ENCODE data around the gene GALNT1.
"Not testable (repeated sequence)": the region's sequence is repeated elsewhere in the genome, so short reads cannot be mapped to it uniquely, and the experiment has no call there.

The GALNT1 gene

DNA sequence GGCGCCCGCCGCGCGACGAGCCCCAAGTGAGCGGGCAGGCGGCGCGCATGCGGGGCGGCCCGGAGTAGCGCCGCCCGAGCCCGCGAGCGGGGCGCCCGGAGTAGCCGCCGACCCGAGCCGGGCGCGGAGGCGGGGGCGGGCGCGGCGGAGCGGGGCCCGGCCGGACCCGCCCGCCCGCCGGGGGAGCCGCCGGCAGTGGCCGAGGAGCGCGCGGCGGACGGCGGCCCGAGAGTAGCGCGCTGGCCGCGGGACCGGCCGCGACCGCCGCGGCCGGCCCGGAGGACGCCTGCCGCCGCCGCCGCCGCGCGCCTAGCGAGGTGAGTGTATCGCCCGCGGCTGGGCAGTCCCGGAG lies at the start of gene GALNT1:
GALNT1 (plus strand) TSS at position 195 of the 352 bp plus-strand sequence. CDS start 72,923 bp downstream, outside the sequence.
- no peak for DNase-seq (ENCODE audit: low read depth)

DNA sequence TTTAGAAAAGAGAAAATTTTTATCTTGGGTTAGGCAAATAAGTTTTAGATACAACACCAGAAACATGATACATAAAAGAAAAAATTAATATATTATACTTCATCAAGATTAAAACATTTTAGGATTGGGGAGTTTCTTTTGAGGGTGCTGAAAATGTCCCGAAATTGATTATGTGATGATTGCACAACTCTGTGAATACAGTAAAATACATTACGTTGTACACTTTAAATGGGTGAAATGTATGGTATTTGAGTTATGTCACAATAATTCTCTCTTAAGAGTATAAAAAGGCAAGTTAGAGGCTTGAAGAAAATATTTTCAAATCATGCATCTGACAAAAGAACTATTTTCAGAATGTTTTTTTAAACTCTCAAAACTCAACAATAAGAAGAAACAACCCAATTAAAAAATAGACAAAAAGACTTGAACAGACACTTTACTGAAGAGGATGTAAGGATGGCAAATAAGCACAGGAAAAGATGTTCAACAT lies 47.6 kb upstream of the GALNT1 start:
- no peak for DNase-seq (ENCODE audit: low read depth)

DNA sequence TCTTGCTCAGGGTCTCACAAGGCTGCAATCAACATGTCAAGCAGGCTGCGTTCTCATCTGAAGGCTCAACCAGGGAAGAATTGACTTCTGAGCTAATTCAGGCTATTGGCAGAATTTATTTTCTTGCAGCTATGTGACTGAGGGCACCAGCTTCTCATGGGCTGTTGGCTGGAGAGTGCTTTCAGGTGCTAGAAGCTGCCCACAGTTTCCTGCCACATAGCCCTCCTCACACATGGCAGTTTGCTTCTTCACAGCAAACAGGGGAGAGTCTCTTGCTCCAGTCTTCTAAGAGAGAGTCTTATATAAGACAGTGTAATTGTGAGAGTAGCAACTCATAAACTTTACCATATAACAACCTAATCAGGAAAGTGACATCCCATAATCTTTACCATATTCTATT lies 46.2 kb upstream of the GALNT1 start:
- no peak for DNase-seq (ENCODE audit: low read depth)

DNA sequence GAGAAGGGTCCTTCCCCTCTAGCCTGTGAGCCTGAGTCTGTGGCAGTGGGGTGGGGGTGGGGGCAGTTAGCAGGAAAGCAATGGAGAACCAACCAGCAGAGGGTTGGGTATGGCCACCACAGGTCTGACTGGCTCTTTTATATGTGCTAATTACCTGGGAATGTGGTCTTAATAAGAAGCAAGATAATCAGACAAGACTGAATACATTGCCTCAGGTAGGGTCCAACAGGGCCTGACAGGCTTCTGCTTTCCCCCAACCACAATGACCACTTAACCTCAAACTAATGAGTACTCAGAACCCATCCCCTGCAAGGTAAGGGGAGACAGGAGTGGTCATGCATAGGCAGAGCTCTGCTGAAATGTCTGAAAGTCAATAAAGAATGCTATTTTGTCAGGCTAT lies 39.2 kb upstream of the GALNT1 start:
- no peak for DNase-seq (ENCODE audit: low read depth)

DNA sequence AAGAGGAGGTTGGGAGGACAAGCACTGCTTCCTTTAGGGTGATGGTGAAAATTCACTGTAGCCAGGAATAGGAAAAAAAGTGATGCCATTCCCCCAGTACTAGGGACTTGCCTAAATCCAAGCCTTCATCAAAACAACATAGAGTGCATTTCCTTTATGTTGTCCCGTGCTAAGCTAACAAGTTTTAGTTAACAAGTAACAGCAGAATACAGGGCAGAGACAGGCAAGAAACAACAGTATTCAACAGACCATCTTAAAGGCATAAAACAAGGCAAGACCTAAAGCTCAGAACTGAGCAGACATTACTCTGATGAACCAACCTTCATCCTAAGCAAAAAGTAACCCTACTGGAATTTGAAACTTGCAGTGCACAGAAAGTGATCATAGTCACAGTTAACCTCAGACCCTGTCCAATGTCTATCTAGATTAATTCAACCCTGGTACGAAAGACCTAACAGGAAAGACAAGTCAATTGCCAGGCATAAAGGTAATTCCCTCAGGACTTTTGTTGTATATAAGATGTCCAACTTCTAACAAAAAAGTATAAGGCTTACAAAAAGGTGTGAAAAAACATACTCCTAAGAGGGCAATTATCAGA lies 34.4 kb upstream of the GALNT1 start:
- DNase-seq (ENCODE audit: low read depth): no peak

DNA sequence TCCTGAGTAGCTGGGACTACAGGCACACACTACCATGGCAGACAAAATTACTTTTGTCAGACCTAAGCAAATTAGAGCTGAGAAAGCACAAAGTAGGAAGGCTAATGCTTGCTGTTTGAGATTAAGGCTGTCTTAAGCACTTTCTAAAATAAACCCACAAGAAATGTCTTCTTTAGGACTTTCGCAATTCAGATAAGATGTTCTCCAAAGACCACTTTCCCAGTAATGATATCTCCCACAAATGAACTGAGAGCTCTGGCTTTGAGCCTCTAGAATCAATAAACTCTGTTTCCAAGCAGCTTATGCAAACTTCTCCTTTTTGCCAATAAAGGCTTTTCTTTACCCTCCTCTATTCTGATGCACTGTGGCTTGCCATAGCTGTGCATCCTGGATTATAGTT lies 32.0 kb upstream of the GALNT1 start:
- DNase-seq (ENCODE audit: low read depth): no peak

DNA sequence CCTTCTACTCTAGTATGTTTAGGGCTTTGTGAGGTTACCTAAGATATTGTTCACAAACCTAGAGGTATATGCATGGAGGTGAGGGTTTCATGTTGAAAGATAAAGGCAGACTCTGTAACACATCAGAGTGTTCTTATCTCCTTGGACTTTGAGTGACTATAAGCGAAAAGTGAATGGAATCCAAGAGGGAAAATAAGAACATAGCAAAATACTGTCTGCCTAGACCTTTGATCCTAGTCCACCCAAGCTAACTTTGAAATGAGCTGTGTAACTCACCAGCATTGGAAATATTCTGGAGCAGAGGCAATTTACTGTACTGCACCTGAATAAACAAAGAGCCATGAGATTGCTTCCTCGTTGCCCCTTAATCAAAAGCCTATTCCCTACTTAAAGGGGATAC lies 28.2 kb upstream of the GALNT1 start:
- no peak for DNase-seq (ENCODE audit: low read depth)

DNA sequence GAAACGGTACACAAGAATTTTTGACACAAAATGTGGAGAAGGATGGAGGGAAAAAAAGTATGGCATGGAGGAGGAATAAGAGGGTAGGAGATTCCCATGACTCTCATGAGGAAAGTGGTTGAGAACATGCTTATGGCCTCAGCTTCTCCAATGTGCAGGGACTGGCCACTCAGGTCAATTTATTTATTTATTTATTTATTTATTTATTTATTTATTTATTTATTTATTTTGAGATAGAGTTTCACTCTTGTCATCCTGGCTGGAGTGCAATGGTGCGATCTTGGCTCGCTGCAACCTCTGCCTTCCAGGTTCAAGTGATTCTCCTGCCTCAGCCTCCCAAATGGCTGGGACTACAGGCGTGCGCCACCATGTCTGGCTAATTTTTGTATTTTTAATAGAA lies 26.0 kb upstream of the GALNT1 start:
- not testable (repeated sequence) for DNase-seq (ENCODE audit: low read depth)

DNA sequence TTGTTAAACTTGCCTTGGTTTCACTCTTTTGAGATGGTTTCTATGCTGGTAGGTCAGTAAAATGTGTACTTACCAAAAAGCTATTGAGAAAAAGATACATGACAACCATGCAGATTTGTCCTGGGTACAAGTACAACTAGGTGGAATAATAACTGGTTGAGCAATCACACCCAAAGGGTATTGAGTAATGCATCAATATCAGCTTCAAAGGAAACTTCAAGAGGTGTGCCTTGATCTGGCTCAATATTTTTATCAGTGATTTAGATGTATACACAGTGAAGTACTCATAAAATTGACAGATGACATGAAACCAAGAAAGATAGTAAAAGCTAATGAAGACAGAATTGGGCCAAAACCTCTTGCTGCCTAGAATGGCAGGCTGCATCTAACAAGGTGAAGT lies 21.7 kb upstream of the GALNT1 start:
- no peak for DNase-seq (ENCODE audit: low read depth)

DNA sequence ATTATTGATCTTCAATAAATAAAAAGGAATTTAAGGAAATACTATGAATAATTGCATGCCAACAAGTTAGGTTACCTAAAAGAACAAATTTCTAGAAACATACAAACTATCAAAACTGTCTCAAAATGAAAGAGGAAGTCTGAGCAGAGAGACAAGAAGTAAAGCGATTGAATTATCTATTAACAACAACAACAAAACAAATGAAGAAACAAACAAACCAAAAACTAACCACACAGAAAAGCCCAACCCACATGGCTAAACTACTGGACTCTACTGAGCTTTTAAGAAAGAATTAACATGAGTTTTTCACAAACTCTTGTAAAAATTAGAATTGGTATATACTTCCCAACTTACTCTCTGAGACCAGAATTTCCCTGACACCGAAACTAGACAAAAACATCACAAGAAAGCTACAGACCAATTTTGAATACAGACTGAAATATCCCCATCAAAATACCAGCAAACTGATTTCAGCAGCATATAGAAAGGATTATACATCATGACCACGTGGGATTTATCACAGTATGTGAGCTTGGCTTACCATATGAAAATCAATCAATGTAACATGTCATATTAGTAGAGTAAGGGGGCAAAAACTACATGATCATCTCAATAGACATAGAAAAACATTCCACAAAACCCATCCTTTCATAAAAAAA lies 16.6 kb upstream of the GALNT1 start:
- DNase-seq (ENCODE audit: low read depth): no peak

DNA sequence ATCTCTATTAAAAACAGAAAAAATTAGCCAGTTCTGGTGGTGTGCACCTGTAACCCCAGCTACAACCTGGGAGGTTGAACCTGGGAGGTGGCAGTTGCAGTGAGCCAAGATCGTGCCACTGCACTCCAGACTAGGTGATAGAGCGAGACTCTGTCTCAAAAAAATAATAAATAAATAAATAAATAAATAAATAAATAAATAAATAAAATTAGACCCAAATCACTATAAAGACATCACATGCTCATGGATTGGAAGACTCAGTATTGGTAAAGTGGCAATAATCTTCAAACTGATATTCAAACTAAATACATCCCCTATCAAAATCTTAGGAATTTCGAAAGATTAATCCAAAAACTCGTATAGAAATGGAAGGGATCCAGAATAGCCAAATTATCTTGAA lies 15.5 kb upstream of the GALNT1 start:
- DNase-seq (ENCODE audit: low read depth): no peak

DNA sequence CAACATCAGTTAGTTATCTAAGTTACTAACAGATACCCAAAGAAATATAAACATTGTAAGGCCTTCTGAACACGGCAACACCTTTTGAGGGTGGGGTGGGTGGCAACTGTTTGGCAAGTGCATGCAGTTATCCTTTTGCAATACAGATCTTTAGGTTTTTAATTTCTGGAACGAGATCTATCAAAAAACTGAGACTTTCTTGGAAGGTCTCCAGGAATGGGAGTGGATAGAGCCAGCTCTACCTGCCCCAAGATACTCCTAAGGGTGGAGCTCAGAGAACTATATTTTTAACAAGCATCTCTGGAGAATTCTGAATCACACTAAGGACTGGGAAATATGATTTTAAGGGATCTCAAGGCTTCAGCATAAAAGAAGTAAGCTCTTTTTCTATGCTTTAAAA lies 11.4 kb upstream of the GALNT1 start:
- no peak for DNase-seq (ENCODE audit: low read depth)

DNA sequence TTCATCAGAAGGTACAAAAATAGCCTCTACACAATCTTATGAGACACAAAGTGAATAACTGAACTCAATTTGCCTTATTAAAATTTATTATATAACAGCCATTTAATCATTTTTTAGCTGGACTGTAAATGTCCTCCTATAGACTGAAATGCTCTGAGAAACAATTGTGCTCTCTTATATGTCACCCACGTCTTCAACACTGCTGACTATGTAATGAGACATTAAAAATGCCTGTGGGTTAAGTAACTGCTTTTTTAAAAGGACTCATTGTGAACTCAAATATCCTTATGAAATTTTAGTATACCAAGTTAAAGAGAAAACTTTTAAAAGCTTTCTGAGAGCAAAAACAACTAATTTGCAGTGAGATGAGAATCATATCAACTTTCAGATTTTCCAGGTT lies 10.4 kb upstream of the GALNT1 start:
- no peak for DNase-seq (ENCODE audit: low read depth)

DNA sequence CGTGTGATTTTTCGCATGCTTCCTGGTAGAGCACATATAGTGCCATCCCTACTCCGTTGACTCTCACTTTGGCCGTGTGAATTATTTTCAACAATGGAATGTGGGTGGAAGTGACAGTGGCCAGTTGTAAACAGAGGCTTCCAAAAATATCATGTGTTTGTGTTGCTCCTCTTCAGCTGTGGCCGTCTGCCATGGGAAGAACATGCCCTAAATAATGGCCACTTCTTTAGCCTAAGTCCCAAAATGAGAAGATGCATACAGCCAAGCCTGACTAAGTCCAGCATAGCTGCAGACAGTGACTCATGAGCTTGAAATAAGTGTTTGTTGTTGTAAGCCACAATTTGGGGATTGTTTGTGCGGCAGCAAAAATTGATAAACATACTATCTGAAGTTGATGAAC lies 8.9 kb upstream of the GALNT1 start:
- no peak for DNase-seq (ENCODE audit: low read depth)

DNA sequence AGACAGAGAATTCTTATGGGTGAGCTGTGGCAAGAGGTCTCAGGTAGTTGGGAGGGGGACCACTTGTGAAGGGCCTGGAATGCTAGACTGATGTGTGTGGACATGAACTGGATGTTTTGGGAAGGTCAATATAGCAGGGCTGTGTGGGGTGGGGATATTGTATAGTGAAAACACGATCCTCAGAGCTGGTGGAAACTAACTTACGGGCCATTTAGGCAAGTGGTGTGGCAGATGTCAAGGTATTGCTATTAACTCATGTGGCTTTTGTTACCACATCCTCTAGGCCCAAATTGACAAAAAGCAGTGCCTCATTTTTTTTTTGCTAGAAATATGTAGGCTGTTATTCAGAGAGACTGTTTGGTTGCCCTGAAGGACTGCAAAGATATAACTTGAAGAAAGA lies 8.0 kb upstream of the GALNT1 start:
- no peak for DNase-seq (ENCODE audit: low read depth)

DNA sequence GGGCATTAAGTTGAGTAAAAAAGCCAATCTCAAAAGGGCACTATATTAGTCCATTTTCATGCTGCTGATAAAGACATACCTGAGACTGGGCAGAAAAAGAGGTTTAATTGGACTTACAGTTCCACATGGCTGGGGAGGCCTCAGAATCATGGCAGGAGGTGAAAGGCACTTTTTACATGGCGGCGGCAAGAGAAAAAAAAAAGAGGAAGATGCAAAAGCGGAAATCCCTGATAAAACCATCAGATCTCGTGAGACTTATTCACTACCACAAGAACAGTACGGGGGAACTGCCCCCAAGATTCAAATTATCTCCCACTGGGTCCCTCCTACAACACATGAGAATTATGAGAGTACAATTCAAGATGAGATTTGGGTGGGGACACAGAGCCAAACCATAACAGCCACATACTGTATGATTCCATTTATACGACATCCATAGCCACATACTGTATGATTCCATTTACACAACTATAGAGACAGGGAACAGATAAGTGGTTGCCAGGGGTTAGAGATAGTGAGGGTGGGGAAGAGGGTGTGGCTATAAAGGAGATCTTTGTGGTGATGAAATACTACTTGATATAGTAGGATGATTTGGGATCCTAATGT lies 5.2 kb upstream of the GALNT1 start:
- not testable (repeated sequence) for DNase-seq (ENCODE audit: low read depth)

DNA sequence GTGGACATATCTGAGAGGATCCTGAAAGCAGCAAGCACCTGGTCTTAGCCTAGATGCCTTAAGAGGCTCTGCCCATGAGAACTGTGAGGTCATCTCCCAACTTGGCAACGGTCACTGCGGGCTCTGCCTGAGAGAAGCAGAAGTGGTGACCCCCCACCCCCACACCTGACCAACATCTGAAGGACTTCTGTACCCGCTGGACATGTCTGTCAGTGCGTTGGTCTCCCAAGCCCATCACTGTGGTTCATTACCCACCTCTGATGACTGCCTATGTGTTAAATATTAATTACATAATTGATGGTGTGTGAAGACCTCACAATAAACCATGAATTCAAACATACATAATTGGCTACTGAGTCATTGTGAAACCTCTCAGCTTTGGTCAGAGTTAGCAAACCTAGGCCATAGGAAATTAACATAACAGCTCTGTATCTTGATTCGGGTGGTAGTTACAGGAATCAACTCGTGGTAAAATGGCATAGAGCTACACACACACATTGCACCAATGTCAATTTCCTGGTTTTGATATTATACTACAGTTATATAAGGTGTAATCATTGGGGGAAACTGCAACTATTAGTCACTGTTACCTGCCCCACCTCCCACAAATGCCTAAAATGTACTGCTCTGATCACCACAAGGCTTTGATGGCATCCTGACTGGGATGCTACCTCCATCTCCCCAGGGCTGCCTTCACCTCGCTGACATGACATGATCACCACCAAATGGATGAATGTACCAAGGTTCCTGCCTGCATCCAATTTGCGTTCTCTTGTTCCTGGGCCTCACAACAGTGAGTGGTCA lies 4.3 kb upstream of the GALNT1 start:
- no peak for DNase-seq (ENCODE audit: low read depth)

DNA sequence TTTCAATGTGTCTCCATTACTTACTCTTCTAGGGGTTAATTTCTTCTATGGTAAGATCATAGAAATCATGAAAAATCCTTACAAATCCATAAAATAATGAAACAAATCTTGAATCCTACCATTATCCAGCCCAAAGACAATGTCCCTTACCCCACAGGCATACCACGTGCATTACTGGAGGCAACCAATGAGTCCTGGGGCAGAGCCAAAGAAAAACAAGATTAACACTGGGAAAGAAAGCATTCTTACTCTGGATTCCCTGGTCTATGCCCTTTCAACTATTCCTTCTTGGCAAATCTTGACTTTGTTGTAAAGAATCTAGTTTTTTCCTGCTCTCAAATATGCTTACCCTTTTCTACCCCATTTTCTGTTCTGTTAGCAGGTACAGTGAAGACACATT lies 3.1 kb upstream of the GALNT1 start:
- no peak for DNase-seq (ENCODE audit: low read depth)

DNA sequence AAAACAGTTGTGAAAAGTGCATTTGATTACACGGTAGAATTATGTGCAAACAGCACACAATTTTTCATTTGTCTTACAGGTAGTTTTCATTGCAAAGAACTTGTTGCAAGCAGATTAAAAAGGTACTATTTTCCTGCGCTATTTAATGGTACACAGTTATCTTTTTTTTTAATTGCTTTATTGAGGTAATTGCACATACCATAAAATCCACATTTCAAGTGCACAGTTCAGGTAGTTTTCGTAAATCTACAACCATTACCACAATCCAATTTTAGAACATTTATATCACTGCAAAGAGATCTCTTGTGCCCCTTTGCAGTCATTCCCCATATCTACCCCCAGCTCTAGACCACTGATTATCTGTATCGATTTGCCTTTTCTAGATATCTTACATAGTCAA lies 2.6 kb upstream of the GALNT1 start:
- DNase-seq (ENCODE audit: low read depth): no peak

DNA sequence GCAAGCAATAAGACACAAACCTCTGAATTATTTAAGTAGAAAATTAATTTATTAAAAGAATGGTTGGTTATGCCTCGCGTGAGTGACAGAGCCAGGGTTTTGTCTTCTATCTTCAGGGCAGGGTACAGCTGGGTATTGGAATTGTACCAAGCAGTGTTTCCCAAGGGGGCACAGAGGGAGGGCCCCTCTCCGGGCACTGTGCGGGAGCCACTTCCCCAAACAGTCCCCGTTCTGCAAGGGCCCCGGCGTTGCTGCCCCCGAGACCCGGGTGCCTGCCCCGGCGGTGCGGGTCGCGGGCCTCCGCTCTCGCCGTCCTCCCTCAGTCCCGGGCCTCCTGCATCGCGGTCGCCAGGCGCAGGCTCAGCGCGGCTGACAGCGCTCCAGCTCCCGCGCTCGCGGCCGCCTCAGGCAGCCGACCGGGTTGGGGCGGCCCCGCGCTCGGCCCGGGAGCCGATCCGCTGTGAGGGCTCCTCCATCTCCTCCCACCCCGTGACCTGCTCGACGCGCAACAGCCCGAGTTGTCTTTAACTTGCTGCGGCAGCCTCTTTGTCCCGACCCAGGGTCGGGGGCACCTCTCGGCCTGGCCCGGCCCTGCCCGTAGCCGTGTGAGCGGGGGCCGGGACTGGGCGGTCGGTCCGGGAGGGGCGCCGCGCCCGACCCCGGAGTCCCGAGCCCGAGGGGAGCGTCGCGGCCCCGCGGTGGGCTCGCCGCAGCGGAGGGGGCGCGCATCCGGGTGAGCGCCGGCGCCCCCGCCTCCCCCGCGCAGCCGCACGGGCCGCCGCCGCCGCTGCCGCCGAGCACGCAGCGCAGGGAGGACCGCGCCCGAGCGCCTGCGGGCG lies 620 bp upstream of the GALNT1 start:
- DNase-seq (ENCODE audit: low read depth): peak; percentile 14

DNA sequence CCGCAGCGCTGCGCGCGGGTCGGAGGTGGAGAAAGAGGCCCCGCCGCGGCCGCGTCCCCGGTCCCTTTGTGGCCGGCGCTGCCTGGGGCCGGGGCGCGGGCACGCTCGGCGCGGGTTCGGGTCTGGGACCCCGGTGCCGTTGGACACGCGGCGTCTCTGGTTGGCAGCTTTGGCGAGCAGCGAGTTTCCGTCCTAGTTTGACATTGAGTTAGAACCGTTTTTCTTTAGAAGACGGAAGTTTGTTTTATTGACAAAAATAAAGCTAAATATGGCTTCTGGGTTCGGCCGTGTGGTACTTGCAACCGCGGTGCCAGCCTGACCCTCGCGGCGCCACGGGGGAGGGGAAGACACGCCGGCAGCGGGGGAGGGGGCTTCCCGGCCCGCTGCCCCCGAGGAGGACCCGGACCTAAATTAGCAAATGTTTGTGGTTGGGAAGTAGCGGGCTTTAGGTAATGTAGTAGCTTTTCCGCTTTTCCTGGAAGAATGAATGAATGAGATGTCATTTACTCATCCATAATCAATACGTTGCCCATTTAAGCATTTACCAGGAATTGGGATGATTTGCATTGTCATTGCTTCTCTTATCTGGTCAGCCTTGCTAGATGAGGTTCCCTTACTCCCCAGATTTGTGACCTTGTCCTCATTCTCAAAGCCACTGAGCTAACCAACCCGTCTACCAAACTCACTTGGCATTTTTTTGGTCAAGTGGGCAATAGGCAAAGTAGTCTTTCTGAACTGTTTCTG lies 530 bp downstream of the GALNT1 start:
- DNase-seq (ENCODE audit: low read depth): no peak

Data from stimulated activated CD8-positive, alpha-beta memory T cell treated with anti-CD3 and anti-CD28 coated beads, Interleukin-15, amount 100 ng/mL, for 1 hour (primary cell).